ENCODE measurements around the gene SLC22A24.

DNA sequence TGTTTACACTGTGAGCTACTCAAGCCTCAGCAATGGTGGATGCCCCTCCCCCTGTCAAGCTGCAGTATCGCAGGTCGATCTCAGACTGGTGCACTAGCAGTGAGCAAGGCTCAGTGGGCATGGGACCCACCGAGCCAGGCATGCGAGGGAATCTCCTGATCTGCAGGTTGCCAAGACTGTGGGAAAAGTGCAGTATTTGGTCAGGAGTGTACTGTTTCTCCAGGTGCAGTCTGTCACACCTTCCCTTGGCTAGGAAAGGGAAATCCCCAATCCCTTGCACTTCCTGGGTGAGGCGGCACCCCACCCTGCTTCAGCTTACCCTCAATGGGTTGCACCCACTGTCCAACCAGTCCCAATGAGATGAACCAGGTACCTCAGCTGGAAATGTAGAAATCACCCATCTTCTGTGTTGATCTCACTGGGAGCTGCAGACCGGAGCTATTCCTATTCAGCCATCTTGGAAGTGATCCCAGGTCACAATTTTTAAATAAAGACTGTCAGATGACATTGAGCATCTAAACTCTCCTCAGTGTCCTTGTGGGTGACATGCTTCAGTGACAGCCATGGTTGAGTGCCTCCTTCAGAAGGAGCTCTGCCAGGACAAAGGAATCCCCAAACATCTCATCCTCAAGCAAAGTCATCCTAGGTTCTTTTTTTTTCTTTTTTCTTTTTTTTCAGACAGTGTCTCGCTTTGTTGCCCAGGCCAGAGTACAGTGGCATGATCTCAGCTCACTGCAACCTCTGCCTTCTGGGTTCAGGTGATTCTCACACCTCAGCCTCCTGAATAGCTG lies 10.8 kb downstream of the SLC22A24 start:
- TF ChIP-seq, protein P1, sequence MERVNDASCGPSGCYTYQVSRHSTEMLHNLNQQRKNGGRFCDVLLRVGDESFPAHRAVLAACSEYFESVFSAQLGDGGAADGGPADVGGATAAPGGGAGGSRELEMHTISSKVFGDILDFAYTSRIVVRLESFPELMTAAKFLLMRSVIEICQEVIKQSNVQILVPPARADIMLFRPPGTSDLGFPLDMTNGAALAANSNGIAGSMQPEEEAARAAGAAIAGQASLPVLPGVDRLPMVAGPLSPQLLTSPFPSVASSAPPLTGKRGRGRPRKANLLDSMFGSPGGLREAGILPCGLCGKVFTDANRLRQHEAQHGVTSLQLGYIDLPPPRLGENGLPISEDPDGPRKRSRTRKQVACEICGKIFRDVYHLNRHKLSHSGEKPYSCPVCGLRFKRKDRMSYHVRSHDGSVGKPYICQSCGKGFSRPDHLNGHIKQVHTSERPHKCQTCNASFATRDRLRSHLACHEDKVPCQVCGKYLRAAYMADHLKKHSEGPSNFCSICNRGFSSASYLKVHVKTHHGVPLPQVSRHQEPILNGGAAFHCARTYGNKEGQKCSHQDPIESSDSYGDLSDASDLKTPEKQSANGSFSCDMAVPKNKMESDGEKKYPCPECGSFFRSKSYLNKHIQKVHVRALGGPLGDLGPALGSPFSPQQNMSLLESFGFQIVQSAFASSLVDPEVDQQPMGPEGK (CRISPR knock-in tag; IDR thresholded peaks at IDR 0.05; ENCODE audit: borderline replicate concordance) = no peak
- TF ChIP-seq TOX (CRISPR knock-in tag; IDR thresholded peaks at IDR 0.05; ENCODE audit: borderline replicate concordance) = no peak

Data from SK-N-SH treated with all-trans-retinoic acid at 6 μM for 48 hours (cell line).